Measurements from ENCODE around the gene SLC26A2.
A peak's percentile ranks its signal among the peaks of the same experiment; 100 is the strongest.
"Not testable (repeated sequence)": the region's sequence is repeated elsewhere in the genome, so short reads cannot be mapped to it uniquely, and the experiment has no call there.

The SLC26A2 gene

DNA sequence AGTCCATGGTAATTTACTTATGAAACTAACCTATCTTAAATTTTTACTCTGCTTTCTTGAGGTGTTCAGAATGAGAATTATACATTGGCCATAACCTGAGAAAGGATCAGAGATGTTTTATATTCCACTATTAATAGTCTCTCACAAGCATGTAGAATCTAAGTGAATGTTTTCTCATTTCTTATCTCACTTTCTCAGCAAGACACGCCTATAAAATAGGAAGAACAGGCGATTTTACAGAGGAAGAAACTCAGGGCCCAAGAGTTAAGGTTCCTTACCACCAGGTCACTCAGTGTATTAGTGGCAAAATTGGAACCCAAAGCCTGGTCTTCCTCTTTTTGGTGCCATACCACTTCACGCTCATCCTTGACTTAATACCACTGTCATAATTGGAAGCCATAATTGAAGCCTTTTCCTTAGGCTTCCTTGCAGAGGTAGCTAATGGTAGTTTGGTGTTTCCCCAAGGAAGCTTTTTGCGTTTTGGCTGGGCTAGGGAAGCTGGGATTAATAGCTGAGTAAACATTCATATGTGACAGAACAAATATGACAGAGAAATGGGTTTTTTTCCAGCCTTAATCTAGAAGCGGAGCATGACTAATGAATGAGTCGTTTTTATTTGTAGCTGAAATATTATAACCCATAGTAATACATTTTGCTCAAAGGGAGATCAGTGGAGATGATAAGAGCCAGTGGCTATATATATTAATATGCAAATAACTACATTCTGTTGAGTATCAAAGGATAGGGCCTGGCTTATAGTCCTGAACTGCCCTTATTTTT lies 56.9 kb downstream of the SLC26A2 start:
- TF ChIP-seq POLR2A (IDR thresholded peaks at IDR 0.05; ENCODE audit: low read depth, low read length), result no peak
- DNase-seq (ENCODE audit: insufficient read length, low spot score), result no peak
- no peak for FAIRE-seq

GRCh38 chr5:150020249-150020648 lies 59.7 kb downstream of the SLC26A2 start:
- no peak for DNase-seq (ENCODE audit: insufficient read length, low spot score)
- TF ChIP-seq POLR2A (IDR thresholded peaks at IDR 0.05; ENCODE audit: low read depth, low read length), result no peak
- FAIRE-seq, result no peak

DNA sequence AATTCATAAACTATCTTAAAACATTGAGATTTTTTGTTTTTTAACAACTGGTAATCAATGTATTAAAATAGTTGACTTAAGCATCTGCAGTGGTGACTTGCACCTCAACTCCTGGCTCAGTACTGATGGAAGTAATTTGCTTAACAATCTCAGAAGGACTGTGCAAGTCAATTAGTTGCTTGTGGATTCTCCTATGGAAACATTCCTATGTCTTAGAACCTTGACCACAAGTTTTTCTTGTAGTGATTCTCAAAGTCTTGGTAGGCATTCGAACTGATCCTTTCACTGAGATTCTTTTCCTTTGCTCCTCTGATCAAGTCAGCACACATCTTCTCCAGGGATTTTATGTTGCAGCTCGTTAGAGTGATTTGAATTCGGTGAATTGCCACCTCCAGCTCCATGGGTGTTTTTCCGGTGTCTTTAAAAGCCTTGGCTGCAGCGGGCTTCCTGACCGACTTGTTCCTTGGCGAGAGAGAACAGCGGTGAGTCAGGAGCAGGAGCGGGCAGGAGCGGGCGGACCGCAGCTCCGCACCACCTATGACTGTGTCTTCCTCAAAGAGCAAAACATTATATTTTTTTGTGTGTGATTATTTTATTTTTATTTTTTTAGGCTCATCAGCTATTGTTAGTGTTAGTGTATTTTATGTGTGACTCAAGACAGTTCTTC lies 61.1 kb downstream of the SLC26A2 start:
- peak; percentile 66 for FAIRE-seq
- TF ChIP-seq POLR2A (IDR thresholded peaks at IDR 0.05; ENCODE audit: low read depth, low read length), result no peak
- DNase-seq (ENCODE audit: insufficient read length, low spot score), result no peak

DNA sequence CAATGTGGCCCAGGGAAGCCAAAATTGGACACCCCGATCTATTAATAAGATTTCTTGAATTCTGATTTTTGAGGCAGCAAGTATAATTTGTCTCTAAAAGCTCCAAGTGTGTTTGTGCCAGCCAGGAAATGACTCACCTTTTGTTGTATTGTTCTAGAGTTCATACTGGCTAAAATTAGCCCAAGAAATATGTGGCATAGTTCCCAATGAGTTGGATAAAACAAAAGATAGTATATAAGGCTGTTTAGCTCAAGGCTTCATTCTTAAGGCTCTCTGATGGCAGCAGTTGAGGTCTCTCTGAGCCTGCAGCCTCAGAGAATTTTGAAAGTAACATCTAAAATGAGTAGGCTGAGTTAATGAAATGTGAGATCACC lies 61.6 kb downstream of the SLC26A2 start:
- no peak for TF ChIP-seq POLR2A (IDR thresholded peaks at IDR 0.05; ENCODE audit: low read depth, low read length)
- DNase-seq (ENCODE audit: insufficient read length, low spot score), result no peak
- FAIRE-seq, result peak; percentile 55

DNA sequence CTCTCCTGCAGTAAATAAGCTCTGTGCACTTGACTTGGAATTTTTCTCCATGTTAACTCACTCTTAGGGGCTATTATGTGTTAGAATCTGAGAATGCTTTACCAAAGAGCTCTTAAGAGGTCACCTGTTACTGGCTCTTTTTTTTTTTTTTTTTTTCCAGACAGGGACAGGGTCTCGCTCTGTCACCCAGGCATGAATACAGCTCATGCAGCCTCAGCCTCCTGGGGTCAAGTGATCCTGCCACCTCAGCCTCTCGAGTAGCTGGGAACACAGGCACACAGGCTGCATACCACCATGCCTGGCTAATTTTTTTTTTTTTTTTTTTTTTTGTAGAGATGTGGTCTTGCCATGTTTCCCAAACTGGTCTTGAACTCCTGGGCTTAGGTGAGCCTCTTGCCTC lies 62.1 kb downstream of the SLC26A2 start:
- FAIRE-seq (no peak), DNase-seq (ENCODE audit: insufficient read length, low spot score) (no peak)
- TF ChIP-seq POLR2A (IDR thresholded peaks at IDR 0.05; ENCODE audit: low read depth, low read length), result no peak

DNA sequence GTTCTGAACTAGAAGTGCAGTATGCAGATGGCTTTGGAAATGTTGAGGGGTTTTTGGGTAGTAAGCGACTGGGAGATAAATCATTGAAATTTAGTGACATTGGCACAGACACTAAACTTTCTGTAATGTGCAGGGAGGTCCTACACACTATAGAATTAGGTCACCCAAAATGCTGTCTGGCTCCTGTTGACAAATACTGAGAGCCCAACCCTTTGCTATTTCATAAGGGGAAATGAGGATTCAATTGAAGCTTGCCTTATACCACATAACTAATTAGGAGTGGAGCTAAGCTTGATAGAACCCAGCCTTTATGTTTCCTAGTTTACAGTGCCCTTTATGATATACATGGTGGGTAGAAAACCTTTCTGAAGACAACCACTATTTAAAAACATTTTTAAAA lies 62.6 kb downstream of the SLC26A2 start:
- TF ChIP-seq POLR2A (IDR thresholded peaks at IDR 0.05; ENCODE audit: low read depth, low read length), result no peak
- DNase-seq (ENCODE audit: insufficient read length, low spot score) (no peak), FAIRE-seq (no peak)

DNA sequence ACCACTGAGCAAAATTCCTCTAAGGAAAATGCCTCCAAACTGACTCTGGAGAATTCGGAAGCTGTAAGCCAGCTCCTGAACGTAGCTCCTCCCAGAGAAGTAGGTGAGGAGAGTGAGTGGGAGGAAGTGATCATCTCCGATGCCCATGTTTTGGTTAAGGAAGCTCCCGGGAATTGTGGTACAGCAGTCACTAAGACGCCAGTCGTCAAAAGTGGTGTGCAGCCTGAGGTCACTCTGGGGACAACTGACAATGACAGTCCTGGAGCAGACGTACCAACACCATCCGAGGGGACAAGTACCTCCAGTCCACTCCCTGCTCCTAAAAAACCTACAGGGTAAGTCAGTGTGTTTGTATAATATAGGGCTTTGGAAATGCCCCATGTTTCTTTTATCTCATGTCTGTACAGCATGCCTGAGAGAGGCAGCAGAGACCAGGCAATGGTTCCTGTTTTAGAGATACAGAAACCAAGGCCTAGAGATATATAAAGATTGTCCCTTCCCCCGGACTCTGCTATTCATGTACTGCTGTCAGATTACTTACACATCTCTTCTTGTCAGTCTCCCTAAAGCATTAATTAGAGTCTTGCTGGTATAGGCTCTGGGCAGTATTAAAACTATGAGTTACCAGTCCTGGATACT lies 63.9 kb downstream of the SLC26A2 start:
- FAIRE-seq (no peak), DNase-seq (ENCODE audit: insufficient read length, low spot score) (no peak)
- no peak for TF ChIP-seq POLR2A (IDR thresholded peaks at IDR 0.05; ENCODE audit: low read depth, low read length)

GRCh38 chr5:150026682-150027172 lies 66.2 kb downstream of the SLC26A2 start:
- no peak for TF ChIP-seq POLR2A (IDR thresholded peaks at IDR 0.05; ENCODE audit: low read depth, low read length)
- FAIRE-seq (no peak), DNase-seq (ENCODE audit: insufficient read length, low spot score) (no peak)

- not testable (repeated sequence) for FAIRE-seq; DNase-seq (ENCODE audit: insufficient read length, low spot score)
These were observed 67.5 kb downstream of the SLC26A2 start for GRCh38 chr5:150028047-150028446.

DNA sequence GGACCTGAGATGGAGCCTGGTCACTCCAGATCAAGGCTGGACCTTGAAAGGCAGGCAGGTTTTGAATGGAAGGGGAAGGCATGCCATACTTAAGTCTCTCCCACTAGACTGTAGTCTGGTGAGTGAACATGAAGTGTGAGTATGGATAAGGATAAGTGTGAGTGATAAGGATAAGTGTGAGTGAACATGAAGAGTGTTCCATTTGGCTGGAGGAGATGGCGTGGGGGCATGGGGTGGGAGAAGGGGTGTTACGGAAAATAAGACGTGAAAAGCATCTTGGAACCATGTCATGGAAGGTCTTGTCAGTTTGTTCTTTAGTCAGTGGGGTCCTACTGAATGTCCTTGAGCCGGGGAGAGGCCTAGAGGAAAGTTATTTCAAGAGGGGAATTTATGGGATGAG lies 72.8 kb downstream of the SLC26A2 start:
- no peak for DNase-seq (ENCODE audit: insufficient read length, low spot score)
- FAIRE-seq, result no peak
- TF ChIP-seq POLR2A (IDR thresholded peaks at IDR 0.05; ENCODE audit: low read depth, low read length), result no peak

- FAIRE-seq (no peak), DNase-seq (ENCODE audit: insufficient read length, low spot score) (no peak)
- TF ChIP-seq POLR2A (IDR thresholded peaks at IDR 0.05; ENCODE audit: low read depth, low read length), result no peak
These were observed 74.1 kb downstream of the SLC26A2 start for GRCh38 chr5:150034662-150035061.

GRCh38 chr5:150035139-150035895 lies 74.8 kb downstream of the SLC26A2 start:
- DNase-seq (ENCODE audit: insufficient read length, low spot score) (no peak), FAIRE-seq (no peak)
- TF ChIP-seq POLR2A (IDR thresholded peaks at IDR 0.05; ENCODE audit: low read depth, low read length), result no peak

- DNase-seq (ENCODE audit: insufficient read length, low spot score) (peak; percentile 90), FAIRE-seq (peak; percentile 96)
- TF ChIP-seq POLR2A (IDR thresholded peaks at IDR 0.05; ENCODE audit: low read depth, low read length), result no peak
These were observed 76.0 kb downstream of the SLC26A2 start for GRCh38 chr5:150036513-150036912.
